ENCODE data around the gene KLHL18.
"Not testable (repeated sequence)": the region's sequence is repeated elsewhere in the genome, so short reads cannot be mapped to it uniquely, and the experiment has no call there.

KLHL18 gene

GRCh38 chr3:47366833-47367232 lies 84.1 kb downstream of the KLHL18 start:
- DNase-seq = no peak

GRCh38 chr3:47367631-47368030 lies 84.9 kb downstream of the KLHL18 start:
- DNase-seq = no peak

- not testable (repeated sequence) for DNase-seq
Measured at GRCh38 chr3:47370020-47370419, 87.3 kb downstream of the KLHL18 start.

GRCh38 chr3:47370887-47371697 lies 88.3 kb downstream of the KLHL18 start:
- DNase-seq = peak; percentile 4

- no peak for DNase-seq
Measured at GRCh38 chr3:47374587-47374986, 91.8 kb downstream of the KLHL18 start.

GRCh38 chr3:47376393-47376792 lies 93.6 kb downstream of the KLHL18 start:
- DNase-seq = no peak

- no peak for DNase-seq
Measured at GRCh38 chr3:47377186-47377585, 94.4 kb downstream of the KLHL18 start.

GRCh38 chr3:47378869-47379268 lies 96.1 kb downstream of the KLHL18 start:
- no peak for DNase-seq

GRCh38 chr3:47379411-47379899 lies 96.7 kb downstream of the KLHL18 start:
- no peak for DNase-seq

- no peak for DNase-seq
Measured at GRCh38 chr3:47380026-47380600, 97.4 kb downstream of the KLHL18 start.

GRCh38 chr3:47380601-47381316 lies 98.0 kb downstream of the KLHL18 start, which contains the start of gene PTPN23:
PTPN23 (plus strand) TSS chr3:47381021; CDS start chr3:47381097, 76 bp downstream.
- DNase-seq = peak; percentile 99

GRCh38 chr3:47381317-47382157 lies 98.8 kb downstream of the KLHL18 start:
- DNase-seq = peak; percentile 48

GRCh38 chr3:47384425-47384824 lies 101.7 kb downstream of the KLHL18 start:
- DNase-seq = no peak

- DNase-seq = no peak
Measured at GRCh38 chr3:47385007-47385406, 102.3 kb downstream of the KLHL18 start.

- DNase-seq = no peak
Measured at GRCh38 chr3:47385796-47386195, 103.1 kb downstream of the KLHL18 start.

- no peak for DNase-seq
Measured at GRCh38 chr3:47392933-47393332, 110.2 kb downstream of the KLHL18 start.

GRCh38 chr3:47394140-47394870 lies 111.6 kb downstream of the KLHL18 start:
- no peak for DNase-seq

GRCh38 chr3:47394881-47395280 lies 112.1 kb downstream of the KLHL18 start:
- no peak for DNase-seq

Measured in activated effector memory CD4-positive, alpha-beta T cell treated with Interleukin-2 at 50 U/mL for 16 hours (primary cell).